Coronary artery (tissue), 2 donors: ENCODE results near the gene SOSTDC1.

Experiments used
- DNase-seq: peaks from one replicate; pipeline ENCODE4 v3.0.0-alpha.2; 2017; ENCODE audit warnings: low spot score
- H3K27ac ChIP-seq, 2 donors: fragments of 200-600 bp; sonication (generic); one replicate each; pipeline ENCODE4 v1.5.1; 2016 to 2019
- H3K4me3 ChIP-seq: fragments of 200-600 bp; sonication (generic); 2 replicates; pipeline ENCODE4 v1.5.1; 2016; ENCODE audit warnings: mild to moderate bottlenecking, moderate library complexity
- CTCF ChIP-seq: fragments of 200-600 bp; sonication (generic); IDR thresholded peaks from one replicate; pipeline ENCODE4 v1.5.1; 2019; ENCODE audit warnings: antibody characterized with exemption

SOSTDC1 gene

GRCh38 chr7:16428182-16428581 is 37.4 kb downstream of the SOSTDC1 start:
- no peak overlapping the region for H3K27ac ChIP-seq
- DNase-seq: no peak
- TF ChIP-seq CTCF: no peak
- no peak overlapping the region for H3K4me3 ChIP-seq

- Histone ChIP-seq H3K4me3 (no peak overlapping the region), H3K27ac (no peak overlapping the region)
- TF ChIP-seq CTCF: no peak
- DNase-seq: no peak
Observed at GRCh38 chr7:16423761-16424160, 41.8 kb downstream of the SOSTDC1 start.

GRCh38 chr7:16422917-16423316 is 42.6 kb downstream of the SOSTDC1 start:
- no peak for TF ChIP-seq CTCF
- Histone ChIP-seq H3K4me3 (no peak overlapping the region), H3K27ac (no peak overlapping the region)

GRCh38 chr7:16422103-16422435 is 43.5 kb downstream of the SOSTDC1 start:
- Histone ChIP-seq H3K4me3 (peak overlapping the region; percentile 86), H3K27ac (peak overlapping the region; percentile 94 to 97)
- TF ChIP-seq CTCF: no peak
- DNase-seq: no peak

More at GRCh38 chr7:16422917-16423316, 42.6 kb downstream of the SOSTDC1 start:
- DNase-seq: no peak

- no peak for TF ChIP-seq CTCF
- Histone ChIP-seq H3K27ac (peak within 1 kb of the TSS; percentile 94 to 97), H3K4me3 (peak within 1 kb of the TSS; percentile 86)
- no peak for DNase-seq
Observed at GRCh38 chr7:16421333-16422102, 44.0 kb downstream of the SOSTDC1 start, which contains the start of gene CRPPA. Gene CRPPA (minus strand): TSS chr7:16421538. CDS start chr7:16421322, 216 bp downstream.

GRCh38 chr7:16420649-16421332 is 44.7 kb downstream of the SOSTDC1 start:
- H3K4me3 ChIP-seq: peak overlapping the region; percentile 86
- TF ChIP-seq CTCF: no peak
- peak; percentile 84 for DNase-seq
- H3K27ac ChIP-seq: peak overlapping the region; percentile 94 to 97

- no peak for TF ChIP-seq CTCF
Observed at GRCh38 chr7:16420329-16420648, 45.2 kb downstream of the SOSTDC1 start.

More at GRCh38 chr7:16420329-16420648, 45.2 kb downstream of the SOSTDC1 start:
- Histone ChIP-seq H3K27ac (peak overlapping the region; percentile 94 to 97), H3K4me3 (peak overlapping the region; percentile 86)
- DNase-seq: no peak
